BLaER1 (cell line): Measurements from ENCODE around the gene EEF2K.
"Not testable (repeated sequence)": the region's sequence is repeated elsewhere in the genome, so short reads cannot be mapped to it uniquely, and the experiment has no call there.

Source experiments
- H3K27ac ChIP-seq: shearing (Covaris generic); formaldehyde crosslinking; 2 replicates; pipeline ENCODE4 v1.8.1; 2022
- H3K27me3 ChIP-seq: shearing (Covaris generic); formaldehyde crosslinking; 2 replicates; pipeline ENCODE4 v1.8.1; 2022
- H3K36me3 ChIP-seq: shearing (Covaris generic); formaldehyde crosslinking; 2 replicates; pipeline ENCODE4 v1.8.1; 2022
- H3K4me1 ChIP-seq: shearing (Covaris generic); formaldehyde crosslinking; 2 replicates; pipeline ENCODE4 v1.8.1; 2022
- H3K4me2 ChIP-seq: shearing (Covaris generic); formaldehyde crosslinking; 2 replicates; pipeline ENCODE4 v1.8.1; 2022
- H3K4me3 ChIP-seq: shearing (Covaris generic); formaldehyde crosslinking; 2 replicates; pipeline ENCODE4 v1.8.1; 2022
- H3K9ac ChIP-seq: shearing (Covaris generic); formaldehyde crosslinking; 2 replicates; pipeline ENCODE4 v1.8.1; 2022
- H3K9me3 ChIP-seq: shearing (Covaris generic); formaldehyde crosslinking; 2 replicates; pipeline ENCODE4 v1.8.1; 2022
- H4K20me1 ChIP-seq: shearing (Covaris generic); formaldehyde crosslinking; 2 replicates; pipeline ENCODE4 v1.8.1; 2022
- Cebpa-rat ChIP-seq: shearing (Covaris generic); IDR thresholded peaks from 2 replicates; pipeline ENCODE4 v1.8.1; 2022

Gene EEF2K

GRCh38 chr16:22297114-22297870 is 91.2 kb downstream of the EEF2K start, which contains the start of gene POLR3E:
Gene POLR3E, plus strand, starts transcription at chr16:22297409. Its CDS starts 5,560 bp downstream, at chr16:22302969.
- Histone ChIP-seq H3K36me3 (peaks cover 23% of the 10 kb centered on the region), H3K4me3 (peak within 1 kb of the TSS; percentile 97), H4K20me1 (peaks cover 50% of the 10 kb centered on the region), H3K9ac (peak within 1 kb of the TSS; percentile 93), H3K9me3 (no peaks in the 10 kb centered on the region), H3K27me3 (no peaks in the 10 kb centered on the region), H3K4me2 (peak within 1 kb of the TSS; percentile 89), H3K27ac (peak within 1 kb of the TSS; percentile 94), H3K4me1 (peaks cover 41% of the 10 kb centered on the region)
- TF ChIP-seq Cebpa-rat = no peak

- H3K27me3 ChIP-seq = no peaks in the 10 kb centered on the region
- H4K20me1 ChIP-seq = peaks cover 58% of the 10 kb centered on the region
- H3K9me3 ChIP-seq = no peaks in the 10 kb centered on the region
- H3K4me2 ChIP-seq = peak overlapping the region; percentile 88
- TF ChIP-seq Cebpa-rat = no peak
- peaks cover 42% of the 10 kb centered on the region for H3K4me1 ChIP-seq
- peak overlapping the region; percentile 94 for H3K27ac ChIP-seq
- peak overlapping the region; percentile 93 for H3K9ac ChIP-seq
- peak overlapping the region; percentile 97 for H3K4me3 ChIP-seq
- peaks cover 31% of the 10 kb centered on the region for H3K36me3 ChIP-seq
Measured at GRCh38 chr16:22297871-22298733, 92.0 kb downstream of the EEF2K start.

- Histone ChIP-seq H3K27ac (no peak overlapping the region), H3K27me3 (no peaks in the 10 kb centered on the region), H3K9ac (0 out of 2 replicates have a peak overlapping the region, but pooled peaks have one; percentile 93), H4K20me1 (peaks cover 67% of the 10 kb centered on the region), H3K4me2 (peak overlapping the region; percentile 88), H3K36me3 (peaks cover 41% of the 10 kb centered on the region), H3K4me3 (peak overlapping the region; percentile 97; the same call in 1 of the 2 replicates), H3K9me3 (no peaks in the 10 kb centered on the region), H3K4me1 (peaks cover 42% of the 10 kb centered on the region)
- TF ChIP-seq Cebpa-rat = no peak
Measured at GRCh38 chr16:22299036-22299435, 93.0 kb downstream of the EEF2K start.

- Histone ChIP-seq H3K27me3 (no peaks in the 10 kb centered on the region), H3K27ac (no peak overlapping the region), H4K20me1 (peaks cover 82% of the 10 kb centered on the region), H3K4me3 (no peak overlapping the region), H3K9me3 (no peaks in the 10 kb centered on the region), H3K4me1 (peaks cover 42% of the 10 kb centered on the region), H3K9ac (no peak overlapping the region), H3K36me3 (peaks cover 56% of the 10 kb centered on the region), H3K4me2 (peak overlapping the region; percentile 34)
- TF ChIP-seq Cebpa-rat = no peak
Measured at GRCh38 chr16:22300427-22301071, 94.5 kb downstream of the EEF2K start.

- H3K4me2 ChIP-seq, H3K27ac ChIP-seq, H3K9me3 ChIP-seq, H3K9ac ChIP-seq, H3K4me3 ChIP-seq, H3K27me3 ChIP-seq: not testable (repeated sequence)
- H3K36me3 ChIP-seq = peaks cover 65% of the 10 kb centered on the region
- peaks cover 34% of the 10 kb centered on the region for H3K4me1 ChIP-seq
- H4K20me1 ChIP-seq = peaks cover 91% of the 10 kb centered on the region
Measured at GRCh38 chr16:22301423-22301822, 95.3 kb downstream of the EEF2K start.

- H4K20me1 ChIP-seq = peaks cover 100% of the 10 kb centered on the region
- no peak for TF ChIP-seq Cebpa-rat
- H3K9me3 ChIP-seq = no peaks in the 10 kb centered on the region
- H3K4me1 ChIP-seq = peaks cover 34% of the 10 kb centered on the region
- no peak overlapping the region for H3K4me2 ChIP-seq
- peaks cover 79% of the 10 kb centered on the region for H3K36me3 ChIP-seq
- no peak overlapping the region for H3K9ac ChIP-seq
- H3K27me3 ChIP-seq = no peaks in the 10 kb centered on the region
- no peak overlapping the region for H3K27ac ChIP-seq
- no peak overlapping the region for H3K4me3 ChIP-seq
Measured at GRCh38 chr16:22302776-22303363, 96.8 kb downstream of the EEF2K start.

- TF ChIP-seq Cebpa-rat = no peak
- H3K36me3 ChIP-seq = peaks cover 93% of the 10 kb centered on the region
- no peak overlapping the region for H3K9ac ChIP-seq
- H3K27ac ChIP-seq = no peak overlapping the region
- no peaks in the 10 kb centered on the region for H3K9me3 ChIP-seq
- H4K20me1 ChIP-seq = peaks cover 100% of the 10 kb centered on the region
- H3K4me1 ChIP-seq = peaks cover 22% of the 10 kb centered on the region
- no peak overlapping the region for H3K4me3 ChIP-seq
- no peaks in the 10 kb centered on the region for H3K27me3 ChIP-seq
- no peak overlapping the region for H3K4me2 ChIP-seq
Measured at GRCh38 chr16:22304411-22304810, 98.3 kb downstream of the EEF2K start.

- Histone ChIP-seq H3K4me3 (no peak overlapping the region), H3K4me1 (peaks cover 5% of the 10 kb centered on the region; the same call in 1 of the 2 replicates), H4K20me1 (peaks cover 83% of the 10 kb centered on the region), H3K4me2 (no peak overlapping the region), H3K9ac (no peak overlapping the region), H3K36me3 (peaks cover 100% of the 10 kb centered on the region), H3K9me3 (no peaks in the 10 kb centered on the region), H3K27me3 (no peaks in the 10 kb centered on the region), H3K27ac (no peak overlapping the region)
- no peak for TF ChIP-seq Cebpa-rat
Measured at GRCh38 chr16:22306788-22307187, 100.7 kb downstream of the EEF2K start.

- H3K4me3 ChIP-seq = no peak overlapping the region
- no peak overlapping the region for H3K4me2 ChIP-seq
- no peaks in the 10 kb centered on the region for H3K4me1 ChIP-seq
- H3K9me3 ChIP-seq = no peaks in the 10 kb centered on the region
- TF ChIP-seq Cebpa-rat = no peak
- no peak overlapping the region for H3K9ac ChIP-seq
- no peaks in the 10 kb centered on the region for H3K27me3 ChIP-seq
- peaks cover 72% of the 10 kb centered on the region for H4K20me1 ChIP-seq
- no peak overlapping the region for H3K27ac ChIP-seq
- peaks cover 100% of the 10 kb centered on the region for H3K36me3 ChIP-seq
Measured at GRCh38 chr16:22307838-22308237, 101.8 kb downstream of the EEF2K start.
